GM10266 (cell line): ENCODE measurements around the gene SYNM.
"Not testable (repeated sequence)": the region's sequence is repeated elsewhere in the genome, so short reads cannot be mapped to it uniquely, and the experiment has no call there.

Experiments
- DNase-seq: peaks from one replicate; pipeline ENCODE4 v3.0.0; 2012; ENCODE audit errors: extremely low spot score
- CTCF ChIP-seq: IDR thresholded peaks from 2 replicates; pipeline ENCODE4 v1.5.1; 2012; ENCODE audit warnings: mild to moderate bottlenecking, low read depth; ENCODE audit not compliant: control insufficient read depth, insufficient read depth; ENCODE audit errors: missing control alignments

SYNM gene

DNA sequence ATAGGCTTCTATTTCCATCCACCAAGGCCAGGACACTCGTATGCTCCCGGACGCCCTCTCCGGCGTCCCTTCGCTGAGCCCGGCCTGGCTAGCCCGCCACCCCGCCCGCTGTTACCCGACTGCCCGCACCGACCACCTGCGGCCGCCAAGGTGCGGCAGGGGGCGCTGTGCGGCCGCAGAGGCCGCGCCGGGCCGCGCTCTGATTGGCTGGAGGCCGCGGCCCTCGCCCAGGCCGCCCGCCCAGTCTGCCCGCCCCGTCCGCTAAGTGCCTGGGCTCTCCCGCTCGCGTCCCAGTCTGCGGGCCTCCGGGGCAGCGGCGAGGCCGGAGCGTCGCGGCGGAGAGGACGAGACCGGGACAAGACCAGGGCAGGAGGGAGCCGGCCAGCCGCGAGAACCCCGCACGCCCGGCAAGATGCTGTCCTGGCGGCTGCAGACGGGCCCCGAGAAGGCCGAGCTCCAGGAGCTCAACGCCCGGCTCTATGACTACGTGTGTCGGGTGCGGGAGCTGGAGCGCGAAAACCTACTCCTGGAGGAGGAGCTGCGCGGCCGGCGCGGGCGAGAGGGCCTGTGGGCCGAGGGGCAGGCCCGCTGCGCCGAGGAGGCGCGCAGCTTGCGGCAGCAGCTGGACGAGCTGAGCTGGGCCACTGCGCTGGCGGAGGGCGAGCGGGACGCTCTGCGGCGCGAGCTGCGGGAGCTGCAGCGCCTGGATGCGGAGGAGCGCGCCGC lies at the start of gene SYNM:
SYNM (plus strand) TSS at position 293 of the 726 bp plus-strand sequence; CDS start at position 413, 120 bp downstream.
- peak; percentile 87 for TF ChIP-seq CTCF
- DNase-seq = peak; percentile 96

DNA sequence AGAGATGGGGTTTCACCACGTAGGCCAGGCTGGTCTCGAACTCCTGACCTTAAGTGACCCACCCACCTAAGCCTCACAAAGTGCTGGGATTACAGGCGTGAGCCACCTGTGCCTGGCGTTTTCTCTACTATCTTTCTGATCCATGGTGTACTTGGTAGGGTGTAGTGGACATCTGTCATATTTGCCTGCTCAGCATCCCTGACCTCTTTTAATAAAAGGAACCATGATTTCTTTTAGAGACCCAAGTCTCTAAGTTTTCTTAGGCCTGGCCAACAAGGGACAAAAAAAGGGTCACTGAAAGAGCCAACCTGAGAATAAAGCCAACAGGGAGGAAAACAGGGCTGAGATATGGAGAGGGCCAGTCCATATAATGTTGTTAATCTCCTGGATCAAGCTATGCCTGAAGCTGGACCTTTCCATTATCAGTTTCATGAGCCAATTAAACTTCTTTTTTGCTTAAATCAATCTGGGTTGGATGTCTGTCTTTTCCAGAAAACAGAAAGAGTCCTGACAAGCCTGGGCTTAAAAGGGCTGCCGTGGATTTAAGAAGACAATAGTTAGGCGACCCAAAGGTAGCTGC lies 49.2 kb upstream of the SYNM start:
- DNase-seq = no peak

DNA sequence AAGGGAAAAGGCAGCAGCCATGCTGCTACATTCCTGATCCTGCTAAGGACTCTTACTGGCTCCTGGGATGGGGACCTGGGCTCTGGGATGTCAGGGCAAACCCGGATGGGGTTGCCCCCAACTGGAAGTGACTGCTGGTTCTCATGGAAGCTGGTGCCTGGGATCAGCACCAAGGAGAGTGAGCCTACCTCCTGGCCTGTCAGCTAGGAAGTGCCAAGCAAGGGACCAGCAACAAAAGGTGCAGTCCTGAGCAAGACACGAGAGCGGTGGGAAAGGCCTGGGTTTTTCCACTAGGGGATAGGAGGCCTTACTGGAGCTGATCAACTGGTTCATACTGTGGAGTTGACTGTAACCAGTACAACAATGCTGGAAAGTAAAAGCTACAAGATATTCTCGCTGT lies 47.9 kb upstream of the SYNM start:
- DNase-seq = no peak
- TF ChIP-seq CTCF = no peak

More for the DNA sequence above, 49.2 kb upstream of the SYNM start:
- no peak for TF ChIP-seq CTCF

DNA sequence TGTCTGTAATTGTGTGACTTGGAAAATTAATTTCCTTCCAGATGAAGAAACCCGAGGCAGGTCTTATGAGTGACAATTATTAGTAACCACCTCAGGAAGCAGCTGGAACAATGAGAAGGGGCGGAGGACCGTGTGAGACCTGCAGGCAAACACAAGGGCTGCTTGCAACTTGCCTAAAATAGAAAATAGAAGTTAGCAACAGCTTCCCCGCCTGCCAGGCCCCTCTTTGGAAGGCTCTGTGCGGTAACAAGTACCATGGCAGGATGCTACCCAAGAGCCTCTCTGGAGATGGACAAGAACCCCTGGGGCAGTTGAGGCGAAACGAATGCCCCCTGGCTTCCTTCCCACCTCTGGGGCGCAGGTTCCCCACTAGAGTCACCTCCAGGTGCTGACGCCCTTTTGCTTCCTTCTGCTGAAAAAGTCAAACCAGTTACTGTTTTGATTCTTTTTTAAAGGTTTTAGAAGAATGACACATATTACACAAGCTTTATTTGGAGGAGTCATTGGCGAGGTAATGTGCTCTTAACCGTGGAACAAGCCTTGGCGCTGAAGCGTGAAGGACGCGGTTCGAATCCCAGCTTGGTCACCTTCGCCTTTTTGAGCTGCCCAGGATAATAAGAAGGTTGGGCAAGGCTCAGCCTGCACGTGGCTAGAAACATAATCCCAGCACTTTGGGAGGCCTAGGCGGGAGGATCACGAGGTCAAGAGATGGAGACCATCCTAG lies 47.0 kb upstream of the SYNM start:
- peak; percentile 66 for DNase-seq
- no peak for TF ChIP-seq CTCF

DNA sequence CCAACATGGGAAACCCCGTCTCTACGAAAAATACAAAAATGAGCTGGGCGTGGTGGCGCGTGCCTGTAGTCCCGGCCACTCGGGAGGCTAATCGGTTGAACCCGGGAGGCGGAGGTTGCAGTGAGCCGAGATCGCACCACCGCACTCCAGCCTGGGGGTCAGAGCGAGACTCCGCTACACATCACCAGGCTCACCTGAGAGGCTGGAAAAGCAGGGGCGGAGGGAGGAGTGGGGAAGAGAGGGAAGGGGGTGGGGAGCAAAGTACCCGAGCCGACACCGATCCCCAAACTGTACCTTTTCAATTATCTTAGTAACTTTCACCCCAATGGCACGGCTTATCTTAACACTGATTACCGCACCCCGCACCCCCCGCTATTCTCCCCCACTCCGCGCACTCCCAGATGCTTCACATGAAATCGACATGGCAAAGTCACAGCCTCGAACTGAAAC lies 46.4 kb upstream of the SYNM start:
- TF ChIP-seq CTCF = no peak
- no peak for DNase-seq

DNA sequence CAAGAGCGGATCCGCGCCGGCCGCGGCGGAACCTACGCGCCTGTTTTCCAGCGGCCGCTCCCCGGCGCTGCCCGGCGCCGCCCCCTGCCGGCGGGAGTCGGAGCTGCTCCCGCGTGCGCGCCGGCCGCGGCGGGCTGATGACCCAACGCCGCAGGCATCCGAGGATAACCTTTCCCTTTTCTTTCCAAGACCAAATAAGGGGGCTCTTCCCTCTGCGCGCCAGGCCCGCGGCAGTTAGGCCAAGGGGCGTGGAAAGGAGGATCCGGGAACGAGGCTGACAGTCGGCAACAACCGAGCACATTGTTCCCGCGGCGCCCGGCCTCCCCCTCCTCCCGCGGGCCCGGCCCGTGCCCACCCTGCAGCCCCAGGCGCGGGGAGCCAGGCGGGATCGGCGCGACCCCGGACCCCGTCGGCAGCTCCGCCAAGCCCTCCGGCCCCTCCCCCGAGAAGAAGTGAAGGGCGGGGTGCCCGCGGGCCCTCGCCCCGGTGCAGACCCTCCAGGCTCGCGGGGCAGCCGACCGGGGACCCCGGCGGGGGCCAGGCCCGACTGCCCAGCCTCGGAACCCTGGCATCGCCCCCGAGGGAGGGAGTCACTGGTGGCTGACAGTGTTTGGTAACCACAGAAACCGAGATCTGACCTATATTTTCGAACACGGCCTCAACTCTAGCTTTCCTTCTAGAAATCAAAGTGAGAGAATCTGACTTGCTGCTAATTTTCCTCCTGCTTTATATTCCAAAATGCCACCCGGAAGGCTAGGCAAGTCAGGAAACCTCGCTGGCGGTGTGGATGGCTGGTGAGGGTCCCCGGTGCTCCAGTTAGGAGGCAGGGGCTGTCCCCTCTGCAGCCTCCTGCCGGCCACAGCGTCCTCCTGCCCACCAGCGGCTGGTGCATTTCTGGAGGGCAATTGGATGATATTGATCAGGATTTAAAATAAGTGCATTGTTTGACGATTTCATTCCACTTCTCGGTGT lies 45.6 kb upstream of the SYNM start:
- DNase-seq = peak; percentile 84
- peak; percentile 91 for TF ChIP-seq CTCF

- not testable (repeated sequence) for DNase-seq
Observed at GRCh38 chr15:99060186-99060585, 44.7 kb upstream of the SYNM start.
